ENCODE data around the gene ATF3.

The ATF3 gene

DNA sequence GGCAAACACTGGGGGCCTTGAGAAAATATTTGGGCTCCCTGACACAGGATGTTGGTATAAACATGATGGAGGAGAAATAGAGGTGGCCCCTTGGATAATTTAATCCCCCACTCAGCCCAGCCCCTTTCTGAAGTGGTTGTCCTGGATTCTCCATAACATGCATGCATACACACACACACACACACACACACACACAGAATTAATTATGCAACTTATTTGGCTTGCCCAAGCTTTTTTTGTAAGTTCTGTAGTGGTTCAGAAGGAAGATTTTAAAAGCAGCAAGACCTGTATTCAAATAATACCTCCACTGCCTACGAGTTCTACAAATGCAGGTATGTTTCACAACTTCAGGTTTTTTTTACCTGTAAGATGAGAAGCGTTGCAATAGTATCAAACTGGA lies 15.0 kb downstream of the ATF3 start:
- no peak for DNase-seq
- peaks cover 0 to 9% (median 2%) of the 10 kb centered on the region in 4 experiments for H3K36me3 ChIP-seq (ENCODE audit: control insufficient read depth in 4 of 4, insufficient read depth in 4 of 4, low read length in 3 of 4)
- H3K4me1 ChIP-seq (ENCODE audit: control extremely low read depth in 1 of 4, control insufficient read depth in 4 of 4, insufficient read depth in 4 of 4, low read length in 3 of 4), result peaks cover 0 to 16% (median 10%) of the 10 kb centered on the region in 4 experiments
- ChIA-PET CTCF (interaction anchor here (1.5 kb wide), 1 partner anchor 17 kb away, joined by 4 read pairs; no protein-coding TSS in a partner anchor), POLR2A (no interaction called here)
- H3K4me3 ChIP-seq (ENCODE audit: control insufficient read depth in 1 of 7, extremely low read depth in 1 of 7, insufficient read depth in 4 of 7, low read depth in 2 of 7, low read length in 6 of 7), result no peak overlapping the region
- H3K9me3 ChIP-seq (ENCODE audit: control extremely low read depth in 1 of 5, control insufficient read depth in 4 of 5, insufficient read depth in 2 of 5, low read depth in 1 of 5, low read length in 4 of 5), result no peaks in the 10 kb centered on the region
- no peak overlapping the region for H3K27ac ChIP-seq (ENCODE audit: insufficient read depth in 1 of 2, low read depth in 1 of 2, low read length in 2 of 2, poor library complexity in 1 of 2, severe bottlenecking in 2 of 2)
- 100% methylated on average over 2 of the region's 2 CpGs for WGBS (ENCODE audit: insufficient coverage)
- H3K27me3 ChIP-seq (replicated peaks in 2 of 5; ENCODE audit: control insufficient read depth in 4 of 5, insufficient read depth in 5 of 5, low read length in 4 of 5), result no peaks in the 10 kb centered on the region

DNA sequence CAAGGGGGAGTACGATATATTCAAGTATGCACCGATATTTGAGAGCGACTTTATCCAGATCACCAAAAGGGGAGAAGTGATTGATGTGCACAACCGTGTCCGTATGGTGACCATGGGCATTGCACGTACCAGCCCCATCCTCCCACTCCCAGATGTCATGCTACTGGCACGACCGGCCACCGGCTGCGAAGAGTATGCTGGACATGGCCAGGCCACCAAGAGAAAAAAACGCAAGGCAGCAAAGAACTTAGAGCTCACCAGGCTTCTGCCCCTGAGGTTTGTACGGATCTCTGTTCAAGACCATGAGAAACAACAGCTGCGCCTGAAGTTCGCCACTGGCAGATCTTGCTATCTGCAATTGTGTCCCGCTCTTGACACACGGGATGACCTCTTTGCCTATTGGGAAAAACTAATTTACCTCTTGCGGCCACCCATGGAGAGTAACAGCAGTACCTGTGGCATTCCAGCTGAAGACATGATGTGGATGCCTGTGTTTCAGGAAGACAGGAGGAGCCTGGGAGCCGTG lies 16.5 kb downstream of the ATF3 start:
- peaks cover 0 to 16% (median 12%) of the 10 kb centered on the region in 4 experiments for H3K4me1 ChIP-seq (ENCODE audit: control extremely low read depth in 1 of 4, control insufficient read depth in 4 of 4, insufficient read depth in 4 of 4, low read length in 3 of 4)
- DNase-seq, result no peak
- ChIA-PET POLR2A (interaction anchor here (0.6 kb wide), 1 partner anchor 66 kb away, joined by 3 read pairs; no protein-coding TSS in a partner anchor), CTCF (interaction anchor here (0.6 to 1.8 kb wide), 2 partner anchors 16 to 154 kb away, joined by 4 read pairs; partner anchors contain the start of gene ATF3)
- H3K27ac ChIP-seq (ENCODE audit: insufficient read depth in 1 of 2, low read depth in 1 of 2, low read length in 2 of 2, poor library complexity in 1 of 2, severe bottlenecking in 2 of 2), result no peak overlapping the region
- WGBS (ENCODE audit: insufficient coverage), result 98% methylated on average over 18 of the region's 18 CpGs
- no peaks in the 10 kb centered on the region for H3K9me3 ChIP-seq (ENCODE audit: control extremely low read depth in 1 of 5, control insufficient read depth in 4 of 5, insufficient read depth in 2 of 5, low read depth in 1 of 5, low read length in 4 of 5)
- no peak overlapping the region for H3K4me3 ChIP-seq (ENCODE audit: control insufficient read depth in 1 of 7, extremely low read depth in 1 of 7, insufficient read depth in 4 of 7, low read depth in 2 of 7, low read length in 6 of 7)
- H3K36me3 ChIP-seq (ENCODE audit: control insufficient read depth in 4 of 4, insufficient read depth in 4 of 4, low read length in 3 of 4), result peaks cover 0 to under 1% (median 0%) of the 10 kb centered on the region in 4 experiments
- no peaks in the 10 kb centered on the region for H3K27me3 ChIP-seq (replicated peaks in 2 of 5; ENCODE audit: control insufficient read depth in 4 of 5, insufficient read depth in 5 of 5, low read length in 4 of 5)

DNA sequence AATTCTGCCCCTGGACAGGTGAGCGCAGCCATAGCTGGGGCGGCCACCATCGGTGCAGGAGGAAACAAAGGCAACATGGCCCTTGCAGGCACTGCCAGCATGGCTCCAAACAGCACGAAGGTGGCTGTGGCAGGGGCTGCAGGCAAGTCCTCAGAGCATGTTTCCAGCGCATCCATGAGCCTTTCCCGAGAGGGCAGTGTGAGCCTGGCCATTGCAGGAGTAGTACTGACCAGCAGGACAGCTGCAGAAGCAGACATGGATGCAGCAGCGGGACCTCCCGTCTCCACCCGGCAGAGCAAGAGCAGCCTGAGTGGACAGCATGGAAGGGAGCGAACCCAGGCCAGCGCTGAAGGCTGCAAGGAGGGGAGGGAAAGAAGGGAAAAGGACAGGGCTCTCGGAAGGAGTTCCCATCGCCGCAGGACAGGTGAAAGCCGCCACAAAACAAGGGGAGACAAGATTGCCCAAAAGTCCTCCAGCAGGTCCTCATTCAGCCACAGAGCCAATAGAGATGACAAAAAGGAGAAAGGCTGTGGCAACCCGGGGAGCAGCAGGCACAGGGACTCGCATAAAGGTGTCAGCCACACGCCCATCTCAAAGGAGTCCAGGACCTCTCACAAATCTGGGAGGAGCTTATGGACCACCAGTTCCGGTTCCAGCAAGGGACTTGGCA lies 17.4 kb downstream of the ATF3 start:
- no peaks in the 10 kb centered on the region for H3K9me3 ChIP-seq (ENCODE audit: control extremely low read depth in 1 of 5, control insufficient read depth in 4 of 5, insufficient read depth in 2 of 5, low read depth in 1 of 5, low read length in 4 of 5)
- CTCF ChIA-PET, result interaction anchor here (0.5 to 2.2 kb wide), 4 partner anchors 8 to 155 kb away, joined by 3 to 8 read pairs (median 6); no protein-coding TSS in a partner anchor
- H3K27ac ChIP-seq (ENCODE audit: insufficient read depth in 1 of 2, low read depth in 1 of 2, low read length in 2 of 2, poor library complexity in 1 of 2, severe bottlenecking in 2 of 2), result no peak overlapping the region
- no peak for DNase-seq
- no peak overlapping the region for H3K4me3 ChIP-seq (ENCODE audit: control insufficient read depth in 1 of 7, extremely low read depth in 1 of 7, insufficient read depth in 4 of 7, low read depth in 2 of 7, low read length in 6 of 7)
- H3K4me1 ChIP-seq (ENCODE audit: control extremely low read depth in 1 of 4, control insufficient read depth in 4 of 4, insufficient read depth in 4 of 4, low read length in 3 of 4), result peaks cover 0 to 24% (median 21%) of the 10 kb centered on the region in 4 experiments
- no peaks in the 10 kb centered on the region for H3K36me3 ChIP-seq (ENCODE audit: control insufficient read depth in 4 of 4, insufficient read depth in 4 of 4, low read length in 3 of 4)
- WGBS (ENCODE audit: insufficient coverage), result 97% methylated on average over 19 of the region's 19 CpGs
- POLR2A ChIA-PET, result no interaction called here
- no peaks in the 10 kb centered on the region for H3K27me3 ChIP-seq (replicated peaks in 2 of 5; ENCODE audit: control insufficient read depth in 4 of 5, insufficient read depth in 5 of 5, low read length in 4 of 5)

DNA sequence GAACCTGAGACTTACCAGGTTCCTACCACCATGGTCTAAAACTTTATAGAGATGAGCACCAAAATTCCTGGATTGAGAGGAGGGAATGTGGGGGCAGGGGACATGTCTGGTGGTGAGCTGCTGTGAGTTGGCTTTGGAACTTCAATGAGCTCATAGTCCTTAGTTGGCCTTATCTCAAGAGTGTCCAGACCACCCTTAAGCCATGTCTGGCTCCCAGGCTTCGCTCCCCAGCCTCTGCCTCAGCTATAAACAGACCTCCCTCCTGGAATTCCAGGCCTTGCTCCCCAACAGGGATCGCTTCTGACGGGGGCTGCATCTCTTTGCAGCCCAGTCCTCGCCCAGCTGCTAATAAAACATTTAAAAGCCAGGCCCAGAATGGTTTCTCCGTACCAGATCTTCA lies 19.5 kb downstream of the ATF3 start:
- ChIA-PET CTCF (interaction anchor here (0.5 to 4.2 kb wide), 7 partner anchors 10 to 144 kb away, joined by 3 to 24 read pairs (median 3); no protein-coding TSS in a partner anchor), POLR2A (no interaction called here)
- no peak overlapping the region for H3K4me3 ChIP-seq (ENCODE audit: control insufficient read depth in 1 of 7, extremely low read depth in 1 of 7, insufficient read depth in 4 of 7, low read depth in 2 of 7, low read length in 6 of 7)
- H3K9me3 ChIP-seq (ENCODE audit: control extremely low read depth in 1 of 5, control insufficient read depth in 4 of 5, insufficient read depth in 2 of 5, low read depth in 1 of 5, low read length in 4 of 5), result no peaks in the 10 kb centered on the region
- no peaks in the 10 kb centered on the region for H3K27me3 ChIP-seq (replicated peaks in 2 of 5; ENCODE audit: control insufficient read depth in 4 of 5, insufficient read depth in 5 of 5, low read length in 4 of 5)
- DNase-seq, result no peak
- peaks cover under 1 to 22% (median 15%) of the 10 kb centered on the region in 4 experiments for H3K4me1 ChIP-seq (ENCODE audit: control extremely low read depth in 1 of 4, control insufficient read depth in 4 of 4, insufficient read depth in 4 of 4, low read length in 3 of 4)
- no peaks in the 10 kb centered on the region for H3K36me3 ChIP-seq (ENCODE audit: control insufficient read depth in 4 of 4, insufficient read depth in 4 of 4, low read length in 3 of 4)
- WGBS (ENCODE audit: insufficient coverage), result 100% methylated on average over 3 of the region's 5 CpGs
- no peak overlapping the region for H3K27ac ChIP-seq (ENCODE audit: insufficient read depth in 1 of 2, low read depth in 1 of 2, low read length in 2 of 2, poor library complexity in 1 of 2, severe bottlenecking in 2 of 2)

DNA sequence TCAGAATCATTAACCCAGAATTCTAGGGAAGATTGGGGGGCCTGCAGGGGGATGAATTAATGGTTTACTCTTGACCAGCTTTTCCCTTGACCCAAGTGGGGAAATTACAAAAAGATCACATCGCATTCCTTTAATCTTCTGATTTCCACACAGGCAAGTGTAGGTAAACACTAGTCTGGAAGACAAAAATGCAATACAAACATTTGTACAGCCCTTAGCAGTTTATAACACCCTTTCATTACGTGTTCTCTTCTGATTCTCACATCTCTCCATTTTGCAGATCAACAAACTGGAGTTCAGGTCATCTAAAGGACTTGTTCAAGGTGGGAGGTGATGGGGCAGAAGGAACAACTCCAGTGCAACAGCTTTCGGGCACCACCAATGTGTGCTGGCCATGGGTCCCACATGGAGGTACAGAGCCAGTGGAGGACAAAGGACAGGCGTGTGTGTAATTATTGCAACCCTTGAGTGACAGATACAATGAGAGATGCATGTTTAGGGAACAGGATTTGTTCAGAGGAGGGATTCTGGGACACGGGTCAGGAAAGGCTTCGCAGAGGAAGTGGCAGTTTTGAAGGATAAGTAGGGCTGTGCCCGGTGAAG lies 20.4 kb downstream of the ATF3 start:
- Histone ChIP-seq H3K4me3 (ENCODE audit: control insufficient read depth in 1 of 7, extremely low read depth in 1 of 7, insufficient read depth in 4 of 7, low read depth in 2 of 7, low read length in 6 of 7) (no peak overlapping the region), H3K9me3 (ENCODE audit: control extremely low read depth in 1 of 5, control insufficient read depth in 4 of 5, insufficient read depth in 2 of 5, low read depth in 1 of 5, low read length in 4 of 5) (no peaks in the 10 kb centered on the region), H3K27me3 (replicated peaks in 2 of 5; ENCODE audit: control insufficient read depth in 4 of 5, insufficient read depth in 5 of 5, low read length in 4 of 5) (no peaks in the 10 kb centered on the region), H3K4me1 (ENCODE audit: control extremely low read depth in 1 of 4, control insufficient read depth in 4 of 4, insufficient read depth in 4 of 4, low read length in 3 of 4) (peaks cover 3 to 28% (median 18%) of the 10 kb centered on the region in 4 experiments), H3K36me3 (ENCODE audit: control insufficient read depth in 4 of 4, insufficient read depth in 4 of 4, low read length in 3 of 4) (no peaks in the 10 kb centered on the region), H3K27ac (ENCODE audit: insufficient read depth in 1 of 2, low read depth in 1 of 2, low read length in 2 of 2, poor library complexity in 1 of 2, severe bottlenecking in 2 of 2) (no peak overlapping the region)
- 92% methylated on average over 6 of the region's 7 CpGs for WGBS (ENCODE audit: insufficient coverage)
- ChIA-PET CTCF (interaction anchor here (0.6 to 4.2 kb wide), 6 partner anchors 11 to 150 kb away, joined by 3 to 24 read pairs (median 4); no protein-coding TSS in a partner anchor), POLR2A (no interaction called here)
- no peak for DNase-seq

DNA sequence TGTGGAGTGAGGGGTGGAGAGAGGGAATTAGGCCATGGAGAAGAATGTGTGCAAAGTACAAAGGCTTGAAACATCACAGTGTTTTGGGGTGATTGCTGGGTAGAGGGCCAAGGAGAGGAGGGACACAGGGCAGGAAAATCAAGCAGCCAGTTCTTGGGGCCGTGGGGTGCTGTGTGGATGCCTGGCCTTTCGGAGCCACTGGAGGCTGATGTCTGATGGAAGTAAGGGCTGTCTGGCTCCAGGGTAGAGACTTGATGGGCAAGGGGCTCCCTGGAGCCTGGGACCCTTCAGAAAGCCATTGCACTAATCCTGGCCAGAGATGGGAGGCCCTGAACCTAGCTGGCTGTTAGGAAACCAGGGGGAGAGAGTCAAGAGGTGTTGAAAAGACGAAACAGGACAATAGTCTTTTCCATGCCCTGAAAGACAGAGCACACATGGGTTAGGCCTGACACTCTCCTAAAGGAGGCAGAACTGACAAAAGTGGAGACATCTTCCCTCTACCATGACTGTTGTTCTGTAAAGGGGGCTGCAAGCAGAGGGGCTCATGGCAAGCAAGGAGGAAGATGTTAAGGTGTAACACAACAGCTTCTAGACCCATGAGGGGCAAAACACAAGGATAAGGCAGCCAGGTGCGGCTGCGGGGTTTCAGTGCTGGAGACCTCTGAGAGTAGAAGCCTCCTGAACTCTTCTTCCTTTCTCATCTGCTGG lies 21.0 kb downstream of the ATF3 start:
- no peaks in the 10 kb centered on the region for H3K36me3 ChIP-seq (ENCODE audit: control insufficient read depth in 4 of 4, insufficient read depth in 4 of 4, low read length in 3 of 4)
- ChIA-PET POLR2A (interaction anchor here (1.4 to 1.5 kb wide), 2 partner anchors 8 to 21 kb away, joined by 6 to 7 read pairs; partner anchors contain the start of gene ATF3), CTCF (interaction anchor here (0.6 to 4.2 kb wide), 9 partner anchors 11 to 152 kb away, joined by 3 to 24 read pairs (median 4); no protein-coding TSS in a partner anchor)
- peaks cover 8 to 33% (median 22%) of the 10 kb centered on the region in 4 experiments for H3K4me1 ChIP-seq (ENCODE audit: control extremely low read depth in 1 of 4, control insufficient read depth in 4 of 4, insufficient read depth in 4 of 4, low read length in 3 of 4)
- no peak overlapping the region for H3K27ac ChIP-seq (ENCODE audit: insufficient read depth in 1 of 2, low read depth in 1 of 2, low read length in 2 of 2, poor library complexity in 1 of 2, severe bottlenecking in 2 of 2)
- DNase-seq, result no peak
- H3K9me3 ChIP-seq (ENCODE audit: control extremely low read depth in 1 of 5, control insufficient read depth in 4 of 5, insufficient read depth in 2 of 5, low read depth in 1 of 5, low read length in 4 of 5), result no peaks in the 10 kb centered on the region
- 85% methylated on average over 5 of the region's 5 CpGs for WGBS (ENCODE audit: insufficient coverage)
- H3K27me3 ChIP-seq (replicated peaks in 2 of 5; ENCODE audit: control insufficient read depth in 4 of 5, insufficient read depth in 5 of 5, low read length in 4 of 5), result no peaks in the 10 kb centered on the region
- H3K4me3 ChIP-seq (ENCODE audit: control insufficient read depth in 1 of 7, extremely low read depth in 1 of 7, insufficient read depth in 4 of 7, low read depth in 2 of 7, low read length in 6 of 7), result no peak overlapping the region
